Breast epithelium (tissue), 4 donors: Measurements from ENCODE around the gene CLVS2. TPM values are rescaled to one million over a fixed set of nuclear protein-coding genes. Genes with fewer than 3 reads are reported as not detected.

ENCODE experiments used
- DNase-seq, 2 donors: peaks; one replicate each; pipeline ENCODE4 v3.0.0-alpha.2; 2019; ENCODE audit warnings: low spot score in 2 of 2
- H3K27ac ChIP-seq, 2 donors: fragments of 200-600 bp; sonication (generic) in 1 of 2; one replicate each; pipeline ENCODE4 v1.5.1; 2016 to 2019; ENCODE audit warnings: mild to moderate bottlenecking in 1 of 2
- H3K27me3 ChIP-seq, 2 donors: fragments of 200-600 bp; sonication (generic) in 1 of 2; one replicate each; pipeline versions ENCODE4 v1.5.1 to v1.6.0; 2017 to 2019; ENCODE audit warnings: control low read depth in 1 of 2, mild to moderate bottlenecking in 1 of 2
- H3K36me3 ChIP-seq: fragments of 200-600 bp; one replicate; pipeline ENCODE4 v1.5.1; 2019
- H3K4me1 ChIP-seq, 2 donors: fragments of 200-600 bp; sonication (generic); one replicate each; pipeline ENCODE4 v1.5.1; 2016 to 2019; ENCODE audit warnings: control low read depth in 1 of 2
- H3K4me3 ChIP-seq, 3 donors: fragments of 200-600 bp; sonication (generic); 1 replicate in 2 of 3; 2 replicates in 1 of 3; pipeline ENCODE4 v1.5.1; 2016 to 2019; ENCODE audit warnings: mild to moderate bottlenecking in 3 of 3, moderate library complexity in 2 of 3
- H3K9me3 ChIP-seq, 2 donors: fragments of 200-600 bp; sonication (generic) in 1 of 2; one replicate each; pipeline ENCODE4 v1.5.1; 2016 to 2019; ENCODE audit warnings: control low read depth in 1 of 2
- POLR2A ChIP-seq: fragments of 450-650 bp; IDR thresholded peaks from one replicate; pipeline ENCODE4 v1.6.1; 2016; ENCODE audit warnings: antibody characterized with exemption, mild to moderate bottlenecking, moderate library complexity
- POLR2AphosphoS5 ChIP-seq, 3 donors: sonication (generic); formaldehyde crosslinking; IDR thresholded peaks; one replicate each; pipeline ENCODE4 v1.6.1; 2017; ENCODE audit warnings: antibody characterized with exemption in 3 of 3
- intact Hi-C: fragments of 100-400 bp; cut with DNase I; formaldehyde crosslinking; loops from one replicate; pipeline ENCODE4 v1.15.1; 2023; ENCODE audit warnings: low total_unique reads
- total RNA-seq, 3 donors: library from RNA; depleted of rRNA; stranded (reverse); fragments of >200 nt; gene quantifications; one replicate each; pipeline ENCODE4 v1.1.0, GENCODE V29; 2016
- TF ChIP-seq, protein P1 (sequence below), 3 donors: fragments of 450-650 bp; IDR thresholded peaks; one replicate each; pipeline ENCODE4 v1.5.1; 2016 to 2017; ENCODE audit warnings: antibody characterized with exemption in 3 of 3, mild to moderate bottlenecking in 3 of 3, moderate library complexity in 3 of 3

The CLVS2 gene
- total RNA-seq, 3 donors from 2014 or later = not detected

DNA sequence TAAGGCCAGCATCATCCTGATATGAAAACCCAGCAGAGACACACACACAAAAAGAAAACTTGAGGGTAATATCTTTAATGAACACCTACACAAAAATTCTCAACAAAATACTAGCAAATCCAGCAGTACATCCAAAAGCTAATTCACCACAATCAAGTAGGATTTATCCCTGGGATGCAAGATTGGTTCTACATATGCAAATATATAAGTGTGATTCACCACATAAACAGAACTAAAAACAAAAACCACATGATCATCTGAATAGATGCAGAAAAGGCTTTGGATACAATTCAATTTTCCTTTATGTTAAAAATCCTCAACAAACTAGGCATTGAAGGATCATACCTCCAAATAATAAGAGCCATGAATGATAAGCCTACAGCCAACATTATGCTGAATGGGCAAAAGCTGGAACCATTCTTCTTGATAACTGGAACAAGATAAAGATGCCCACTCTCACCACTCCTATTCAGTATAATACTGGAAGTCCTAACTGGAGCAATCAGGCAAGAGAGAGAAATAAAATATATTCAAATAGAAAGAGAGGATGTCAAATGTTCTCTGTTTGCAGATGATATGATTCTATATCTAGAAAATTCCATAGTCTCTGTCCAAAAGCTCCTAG is 33.9 kb upstream of the CLVS2 start:
- no peak for DNase-seq
- Histone ChIP-seq H3K27ac (no peak overlapping the region), H3K27me3 (no peaks in the 10 kb centered on the region), H3K36me3 (no peaks in the 10 kb centered on the region), H3K9me3 (peaks cover 0 to 14% of the 10 kb centered on the region in 2 donors), H3K4me1 (no peaks in the 10 kb centered on the region), H3K4me3 (no peak overlapping the region)
- intact Hi-C loops = no loop called here
- TF ChIP-seq POLR2AphosphoS5 (IDR thresholded peaks at IDR 0.05) (no peak), POLR2A (no peak)
- TF ChIP-seq, protein P1, sequence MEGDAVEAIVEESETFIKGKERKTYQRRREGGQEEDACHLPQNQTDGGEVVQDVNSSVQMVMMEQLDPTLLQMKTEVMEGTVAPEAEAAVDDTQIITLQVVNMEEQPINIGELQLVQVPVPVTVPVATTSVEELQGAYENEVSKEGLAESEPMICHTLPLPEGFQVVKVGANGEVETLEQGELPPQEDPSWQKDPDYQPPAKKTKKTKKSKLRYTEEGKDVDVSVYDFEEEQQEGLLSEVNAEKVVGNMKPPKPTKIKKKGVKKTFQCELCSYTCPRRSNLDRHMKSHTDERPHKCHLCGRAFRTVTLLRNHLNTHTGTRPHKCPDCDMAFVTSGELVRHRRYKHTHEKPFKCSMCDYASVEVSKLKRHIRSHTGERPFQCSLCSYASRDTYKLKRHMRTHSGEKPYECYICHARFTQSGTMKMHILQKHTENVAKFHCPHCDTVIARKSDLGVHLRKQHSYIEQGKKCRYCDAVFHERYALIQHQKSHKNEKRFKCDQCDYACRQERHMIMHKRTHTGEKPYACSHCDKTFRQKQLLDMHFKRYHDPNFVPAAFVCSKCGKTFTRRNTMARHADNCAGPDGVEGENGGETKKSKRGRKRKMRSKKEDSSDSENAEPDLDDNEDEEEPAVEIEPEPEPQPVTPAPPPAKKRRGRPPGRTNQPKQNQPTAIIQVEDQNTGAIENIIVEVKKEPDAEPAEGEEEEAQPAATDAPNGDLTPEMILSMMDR (IDR thresholded peaks at IDR 0.05) = no peak

DNA sequence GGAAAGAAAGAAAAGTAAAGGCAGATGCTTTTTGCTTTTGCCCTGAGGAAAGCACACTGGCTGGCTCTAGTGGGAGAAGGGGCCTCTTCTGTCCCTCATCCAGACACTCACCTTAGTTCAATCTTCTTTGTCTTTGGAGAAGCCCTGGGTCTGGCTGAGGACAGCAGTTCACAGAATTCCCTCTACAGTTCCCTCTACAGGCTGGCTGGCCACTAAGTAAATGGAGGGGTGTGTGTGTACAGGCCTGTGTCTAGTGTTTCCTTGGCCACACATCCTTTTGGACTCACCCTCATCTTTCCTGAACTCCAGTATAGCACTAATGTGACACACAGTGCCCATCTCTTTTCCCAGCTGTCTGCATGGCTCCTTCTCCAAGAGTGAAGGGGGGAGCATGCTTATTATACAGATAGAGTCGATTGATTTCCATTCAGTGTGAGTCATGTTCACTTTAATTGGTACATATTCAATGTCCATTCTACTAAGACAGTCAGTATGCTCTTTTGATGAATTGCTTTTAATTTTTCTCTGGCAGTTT is 26.0 kb upstream of the CLVS2 start:
- intact Hi-C loops = no loop called here

DNA sequence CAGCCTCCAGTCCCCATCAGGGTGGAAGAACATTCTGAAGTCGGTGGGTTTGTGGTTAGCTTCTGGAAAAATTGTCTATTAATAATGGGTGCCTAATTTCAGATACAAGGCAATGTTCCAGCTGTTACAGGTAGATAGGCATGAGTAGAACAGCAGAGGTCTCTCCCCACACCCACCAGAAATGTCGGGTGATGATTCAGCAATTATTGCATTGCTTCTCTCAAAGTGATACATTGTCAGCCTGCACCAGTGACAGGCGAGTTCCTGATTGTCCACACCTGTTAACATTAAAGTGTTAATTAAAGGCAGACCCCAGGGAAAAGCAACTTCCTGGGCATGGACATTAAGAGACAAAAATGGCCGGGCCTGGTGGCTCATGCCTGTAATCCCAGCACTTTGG is 18.9 kb upstream of the CLVS2 start:
- no peaks in the 10 kb centered on the region for H3K36me3 ChIP-seq
- no peaks in the 10 kb centered on the region for H3K27me3 ChIP-seq
- H3K9me3 ChIP-seq = no peaks in the 10 kb centered on the region
- TF ChIP-seq POLR2AphosphoS5 (IDR thresholded peaks at IDR 0.05) (no peak), POLR2A (no peak)
- TF ChIP-seq, protein P1 (IDR thresholded peaks at IDR 0.05) = no peak
- no peaks in the 10 kb centered on the region for H3K4me1 ChIP-seq
- no peak overlapping the region for H3K4me3 ChIP-seq
- no peak for DNase-seq
- H3K27ac ChIP-seq = no peak overlapping the region
- intact Hi-C loops = no loop called here

More for the DNA sequence above, 26.0 kb upstream of the CLVS2 start:
- TF ChIP-seq POLR2AphosphoS5 (IDR thresholded peaks at IDR 0.05) (no peak), POLR2A (no peak)
- Histone ChIP-seq H3K4me3 (no peak overlapping the region), H3K36me3 (no peaks in the 10 kb centered on the region), H3K9me3 (no peaks in the 10 kb centered on the region), H3K27ac (no peak overlapping the region), H3K4me1 (no peaks in the 10 kb centered on the region), H3K27me3 (no peaks in the 10 kb centered on the region)
- no peak for DNase-seq

DNA sequence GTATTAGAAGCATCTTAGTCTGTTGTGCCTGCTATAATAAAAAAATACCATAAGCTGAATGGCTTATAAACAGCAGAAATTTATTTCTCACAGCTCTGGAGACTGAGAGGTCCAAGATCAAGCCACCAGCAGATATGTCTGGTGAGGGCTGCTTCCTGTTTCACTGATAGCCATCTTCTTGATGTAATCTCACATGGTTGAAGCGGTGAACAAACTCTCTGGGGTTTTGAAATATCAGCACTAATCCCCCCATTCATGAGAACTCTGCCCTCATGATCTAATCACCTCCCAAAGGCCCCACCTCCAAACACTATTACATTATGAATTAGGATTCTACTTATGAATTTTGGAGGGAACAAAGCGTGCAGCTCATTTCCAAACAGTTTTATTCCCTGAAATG is 11.6 kb upstream of the CLVS2 start:
- Histone ChIP-seq H3K4me1 (no peaks in the 10 kb centered on the region), H3K27me3 (no peaks in the 10 kb centered on the region), H3K36me3 (no peaks in the 10 kb centered on the region), H3K4me3 (no peak overlapping the region), H3K27ac (no peak overlapping the region), H3K9me3 (peaks cover 0 to 16% of the 10 kb centered on the region in 2 donors)
- intact Hi-C loops = no loop called here
- TF ChIP-seq, protein P1 (IDR thresholded peaks at IDR 0.05) = no peak
- TF ChIP-seq POLR2A (no peak), POLR2AphosphoS5 (IDR thresholded peaks at IDR 0.05) (no peak)
- DNase-seq = no peak

DNA sequence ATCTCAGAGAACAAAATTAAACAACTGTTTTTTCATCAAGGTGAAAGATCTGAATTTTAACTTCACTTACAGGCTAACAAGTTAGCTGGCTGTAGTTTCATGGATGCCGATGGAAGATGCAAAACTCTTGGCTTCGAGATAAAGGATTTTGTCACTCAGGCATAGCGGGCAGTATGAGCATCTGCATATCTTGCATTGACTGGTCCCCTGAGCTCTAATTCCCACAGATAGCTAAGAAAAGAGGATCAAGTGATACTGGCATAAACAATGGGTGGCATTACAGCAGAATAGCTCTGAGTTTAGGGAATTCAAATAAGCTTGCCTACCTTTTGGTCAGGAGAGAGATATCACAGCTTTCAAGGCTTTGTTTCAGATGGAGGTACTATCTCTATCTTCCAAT is 1.8 kb upstream of the CLVS2 start:
- no peaks in the 10 kb centered on the region for H3K36me3 ChIP-seq
- DNase-seq = no peak
- TF ChIP-seq, protein P1 (IDR thresholded peaks at IDR 0.05) = no peak
- TF ChIP-seq POLR2A = no peak
- TF ChIP-seq POLR2AphosphoS5 (IDR thresholded peaks at IDR 0.05) = no peak
- peaks cover 6 to 49% of the 10 kb centered on the region in 2 donors for H3K27me3 ChIP-seq
- H3K4me3 ChIP-seq = no peak overlapping the region
- peaks cover 0 to 3% of the 10 kb centered on the region in 2 donors for H3K9me3 ChIP-seq
- H3K27ac ChIP-seq = no peak overlapping the region
- H3K4me1 ChIP-seq = peaks cover 0 to 5% of the 10 kb centered on the region in 2 donors
- intact Hi-C loops = no loop called here
